ENCODE measurements around the gene PIGR. TPM values are rescaled to one million over a fixed set of nuclear protein-coding genes. Genes with fewer than 3 reads are reported as not detected.

PIGR gene
- total RNA-seq, 1 donor from 2014 or later = not detected

- peaks cover 14% of the 10 kb centered on the region for H3K4me1 Mint-ChIP-seq
- H3K27me3 Mint-ChIP-seq = no peaks in the 10 kb centered on the region
- peaks cover 5% of the 10 kb centered on the region for H3K9me3 Mint-ChIP-seq
- H3K27ac Mint-ChIP-seq = no peak overlapping the region
- intact Hi-C loops (cut with micrococcal nuclease) = no loop called here
- no peaks in the 10 kb centered on the region for H3K36me3 Mint-ChIP-seq (ENCODE audit: low read depth)
- H3K4me3 Mint-ChIP-seq = no peak overlapping the region
- DNase-seq = no peak
Measured at GRCh38 chr1:206953126-206953525, 6.9 kb upstream of the PIGR start.

- H3K36me3 Mint-ChIP-seq (ENCODE audit: low read depth) = no peaks in the 10 kb centered on the region
- peaks cover 14% of the 10 kb centered on the region for H3K4me1 Mint-ChIP-seq
- H3K9me3 Mint-ChIP-seq = peaks cover 5% of the 10 kb centered on the region
- H3K27me3 Mint-ChIP-seq = peaks cover 3% of the 10 kb centered on the region
- no peak overlapping the region for H3K27ac Mint-ChIP-seq
- H3K4me3 Mint-ChIP-seq = no peak overlapping the region
- intact Hi-C loops (cut with micrococcal nuclease) = no loop called here
- no peak for DNase-seq
Measured at GRCh38 chr1:206952171-206952570, 5.9 kb upstream of the PIGR start.

DNA sequence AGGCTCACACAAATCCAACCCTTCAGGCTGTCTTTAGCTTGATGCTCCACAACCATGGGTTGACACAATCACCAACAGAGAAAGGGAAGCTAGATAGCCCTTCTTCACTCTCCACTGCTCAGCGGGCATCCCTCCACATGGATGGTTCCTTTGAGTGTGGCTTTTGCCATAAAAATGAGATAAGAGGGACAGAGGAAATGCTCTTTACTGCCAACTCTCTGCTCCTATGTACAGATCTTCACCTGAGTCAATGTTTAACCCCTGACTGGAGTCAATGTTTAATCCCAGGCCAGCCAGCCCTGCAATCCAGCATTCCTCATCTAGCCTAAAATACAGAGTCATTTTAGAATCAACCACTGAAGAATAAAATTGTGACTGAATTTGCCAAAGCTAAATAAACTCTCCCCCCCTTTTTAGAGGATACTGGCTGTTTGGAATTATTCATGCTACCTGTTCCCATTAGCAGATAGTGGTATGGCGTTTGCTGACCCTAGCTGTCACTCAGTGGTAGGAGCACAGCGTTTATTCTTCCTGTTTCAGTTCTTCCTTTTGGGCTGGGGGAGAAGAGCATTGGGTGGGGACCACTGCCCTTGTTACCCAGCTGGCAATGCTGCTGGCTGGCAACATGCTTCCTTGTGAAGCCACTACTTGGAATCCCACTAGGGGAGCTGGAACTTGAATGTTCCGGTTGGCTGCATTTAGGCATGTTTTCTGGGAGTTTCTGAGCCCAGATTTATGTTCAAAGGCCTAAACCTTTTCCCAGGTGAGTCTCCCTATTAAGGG, 5.2 kb upstream of the PIGR start:
- no peaks in the 10 kb centered on the region for H3K36me3 Mint-ChIP-seq (ENCODE audit: low read depth)
- H3K4me1 Mint-ChIP-seq = peaks cover 14% of the 10 kb centered on the region
- intact Hi-C loops (cut with micrococcal nuclease) = no loop called here
- DNase-seq = no peak
- peaks cover 8% of the 10 kb centered on the region for H3K27me3 Mint-ChIP-seq
- peaks cover 5% of the 10 kb centered on the region for H3K9me3 Mint-ChIP-seq
- H3K27ac Mint-ChIP-seq = no peak overlapping the region
- H3K4me3 Mint-ChIP-seq = no peak overlapping the region

DNA sequence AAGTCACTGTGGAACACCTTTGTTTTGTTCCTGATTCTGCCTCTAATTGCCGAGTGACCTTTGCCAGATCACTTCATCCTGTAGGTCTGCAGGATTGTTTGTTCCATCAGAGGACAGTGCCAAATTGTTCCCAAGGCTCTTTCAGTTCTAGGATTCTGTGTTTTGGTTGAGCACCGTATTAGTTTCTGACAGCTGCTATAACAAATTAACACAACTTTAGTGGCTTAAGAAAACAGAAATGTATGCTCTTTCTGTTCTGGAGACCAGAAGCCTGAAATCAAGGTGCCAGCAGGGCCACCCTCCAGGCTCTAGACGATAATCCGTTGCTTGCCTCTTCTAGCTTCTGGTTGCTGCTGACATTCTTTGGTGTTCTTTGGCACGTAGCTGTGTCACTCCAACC, 3.4 kb upstream of the PIGR start:
- Mint-ChIP-seq H3K27me3 (peaks cover 20% of the 10 kb centered on the region), H3K9me3 (peaks cover 5% of the 10 kb centered on the region), H3K4me3 (no peak overlapping the region), H3K4me1 (peaks cover 7% of the 10 kb centered on the region), H3K36me3 (ENCODE audit: low read depth) (no peaks in the 10 kb centered on the region), H3K27ac (no peak overlapping the region)
- DNase-seq = no peak
- intact Hi-C loops (cut with micrococcal nuclease) = no loop called here

DNA sequence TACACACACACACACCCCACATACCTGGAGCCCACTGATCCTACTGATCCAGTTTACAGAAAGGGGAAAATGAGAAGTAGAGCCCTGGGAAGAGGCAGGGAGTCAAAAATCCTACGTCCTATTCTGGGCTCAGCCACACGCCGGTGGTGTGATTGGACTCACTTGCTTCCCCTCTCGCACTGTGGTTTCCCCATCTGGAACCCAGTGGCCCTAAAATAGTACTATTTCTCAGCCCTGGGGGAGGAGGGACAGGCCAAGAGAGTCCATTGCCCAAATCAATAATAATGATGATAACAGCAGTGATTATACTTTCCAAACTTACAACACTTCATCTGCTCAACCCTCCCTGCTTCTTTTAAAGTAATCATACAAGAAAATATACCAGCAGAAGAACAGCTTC, 2.9 kb upstream of the PIGR start:
- intact Hi-C loops (cut with micrococcal nuclease) = no loop called here
- H3K4me3 Mint-ChIP-seq = no peak overlapping the region
- peaks cover 5% of the 10 kb centered on the region for H3K9me3 Mint-ChIP-seq
- no peaks in the 10 kb centered on the region for H3K36me3 Mint-ChIP-seq (ENCODE audit: low read depth)
- no peak for DNase-seq
- H3K27me3 Mint-ChIP-seq = peaks cover 22% of the 10 kb centered on the region
- peaks cover 5% of the 10 kb centered on the region for H3K4me1 Mint-ChIP-seq
- no peak overlapping the region for H3K27ac Mint-ChIP-seq

GRCh38 chr1:206947255-206947654, 989 bp upstream of the PIGR start:
- peaks cover 32% of the 10 kb centered on the region for H3K27me3 Mint-ChIP-seq
- no peak overlapping the region for H3K27ac Mint-ChIP-seq
- no peaks in the 10 kb centered on the region for H3K36me3 Mint-ChIP-seq (ENCODE audit: low read depth)
- no peak for DNase-seq
- intact Hi-C loops (cut with micrococcal nuclease) = no loop called here
- peaks cover 3% of the 10 kb centered on the region for H3K4me1 Mint-ChIP-seq
- H3K9me3 Mint-ChIP-seq = peaks cover 5% of the 10 kb centered on the region
- no peak overlapping the region for H3K4me3 Mint-ChIP-seq

DNA sequence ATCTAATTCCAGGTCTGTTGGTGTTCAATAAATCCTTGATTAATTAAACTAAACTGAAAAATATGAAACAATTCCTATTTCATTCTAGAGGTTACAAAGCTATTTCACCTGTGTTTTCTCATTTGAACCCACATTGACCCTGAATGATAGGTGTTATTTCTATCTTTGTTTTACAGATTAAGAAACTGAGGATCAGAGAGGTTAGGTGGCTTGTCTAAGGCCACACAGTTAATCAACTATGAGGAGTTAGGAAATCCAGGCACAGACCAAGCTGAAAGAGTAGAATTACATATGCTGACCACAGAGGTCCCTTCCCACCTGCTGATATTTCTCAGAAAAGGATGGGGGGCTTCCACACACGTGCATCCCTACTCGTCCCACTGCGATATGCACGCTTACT, 487 bp downstream of the PIGR start:
- no peak for DNase-seq
- intact Hi-C loops (cut with micrococcal nuclease) = no loop called here
- no peaks in the 10 kb centered on the region for H3K4me1 Mint-ChIP-seq
- no peaks in the 10 kb centered on the region for H3K36me3 Mint-ChIP-seq (ENCODE audit: low read depth)
- no peak overlapping the region for H3K27ac Mint-ChIP-seq
- H3K9me3 Mint-ChIP-seq = peaks cover 5% of the 10 kb centered on the region
- no peak overlapping the region for H3K4me3 Mint-ChIP-seq
- H3K27me3 Mint-ChIP-seq = peaks cover 32% of the 10 kb centered on the region

GRCh38 chr1:206944703-206945102, 1.6 kb downstream of the PIGR start:
- no peak overlapping the region for H3K4me3 Mint-ChIP-seq
- H3K27me3 Mint-ChIP-seq = peaks cover 32% of the 10 kb centered on the region
- intact Hi-C loops (cut with micrococcal nuclease) = no loop called here
- H3K4me1 Mint-ChIP-seq = no peaks in the 10 kb centered on the region
- no peak for DNase-seq
- no peaks in the 10 kb centered on the region for H3K9me3 Mint-ChIP-seq
- H3K36me3 Mint-ChIP-seq (ENCODE audit: low read depth) = no peaks in the 10 kb centered on the region
- H3K27ac Mint-ChIP-seq = no peak overlapping the region

DNA sequence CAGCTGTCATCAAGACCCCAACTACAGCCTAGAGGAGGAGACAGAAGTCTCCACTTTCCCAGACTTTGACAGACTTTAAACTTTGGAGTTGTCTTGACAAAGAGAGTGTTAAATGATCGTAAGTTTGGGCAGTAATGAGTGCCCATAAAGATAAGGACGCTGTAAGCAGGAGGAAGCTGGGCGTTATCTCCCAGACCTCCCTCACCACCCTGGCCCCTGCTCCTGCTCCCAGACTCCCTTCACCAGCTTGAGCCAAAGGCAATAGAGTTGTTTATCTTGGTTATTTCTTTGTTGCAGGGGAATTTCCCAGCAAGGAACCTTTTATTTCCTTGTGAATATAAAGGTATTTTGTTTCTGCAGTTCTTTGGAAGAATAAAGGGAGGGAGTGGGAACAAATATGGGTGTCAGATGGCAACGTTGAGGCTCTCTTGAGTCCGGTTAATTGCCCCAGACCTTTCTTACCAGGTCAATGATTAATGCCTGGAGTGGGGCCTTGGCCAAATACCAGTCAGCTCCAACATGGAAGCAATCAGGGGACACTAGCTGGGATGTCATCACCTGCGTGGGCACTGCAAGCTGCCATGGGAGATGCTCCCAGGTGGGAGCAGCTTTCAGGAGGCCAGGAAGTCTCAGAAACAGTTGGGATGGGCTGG, 4.4 kb downstream of the PIGR start:
- no peak for DNase-seq
- Mint-ChIP-seq H3K27ac (no peak overlapping the region), H3K4me1 (no peaks in the 10 kb centered on the region), H3K36me3 (ENCODE audit: low read depth) (no peaks in the 10 kb centered on the region), H3K27me3 (peaks cover 26% of the 10 kb centered on the region), H3K9me3 (no peaks in the 10 kb centered on the region), H3K4me3 (no peak overlapping the region)
- intact Hi-C loops (cut with micrococcal nuclease) = no loop called here

GRCh38 chr1:206940588-206940936, 5.7 kb downstream of the PIGR start:
- DNase-seq = no peak
- Mint-ChIP-seq H3K27me3 (peaks cover 22% of the 10 kb centered on the region), H3K4me3 (no peak overlapping the region), H3K36me3 (ENCODE audit: low read depth) (no peaks in the 10 kb centered on the region), H3K4me1 (no peaks in the 10 kb centered on the region), H3K9me3 (no peaks in the 10 kb centered on the region), H3K27ac (no peak overlapping the region)
- intact Hi-C loops (cut with micrococcal nuclease) = no loop called here

GRCh38 chr1:206939841-206940587, 6.3 kb downstream of the PIGR start:
- Mint-ChIP-seq H3K27ac (no peak overlapping the region), H3K4me3 (no peak overlapping the region), H3K36me3 (ENCODE audit: low read depth) (no peaks in the 10 kb centered on the region), H3K4me1 (no peaks in the 10 kb centered on the region), H3K9me3 (no peaks in the 10 kb centered on the region), H3K27me3 (peaks cover 17% of the 10 kb centered on the region)
- DNase-seq = no peak
- intact Hi-C loops (cut with micrococcal nuclease) = no loop called here

DNA sequence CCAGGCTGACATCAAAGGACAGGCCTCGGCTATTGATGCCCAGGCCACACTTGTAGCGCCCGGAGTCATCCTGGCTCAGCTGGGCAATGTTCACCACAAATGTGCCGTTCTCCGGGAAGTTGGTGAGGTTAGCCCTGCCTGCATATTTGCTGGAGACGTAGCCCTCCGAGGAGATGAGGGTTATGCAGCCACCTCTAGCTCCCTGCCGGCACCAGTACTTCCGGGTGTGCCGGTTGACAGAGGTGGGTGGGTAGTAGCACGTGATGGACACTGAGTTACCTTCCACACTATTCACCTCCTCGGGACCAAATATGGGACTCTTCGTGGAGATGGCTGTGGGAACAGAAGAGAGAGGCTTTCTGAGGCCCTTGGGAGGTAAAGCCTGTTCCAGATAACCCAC, 7.1 kb downstream of the PIGR start:
- intact Hi-C loops (cut with micrococcal nuclease) = no loop called here
- H3K27me3 Mint-ChIP-seq = peaks cover 11% of the 10 kb centered on the region
- H3K4me1 Mint-ChIP-seq = no peaks in the 10 kb centered on the region
- no peak overlapping the region for H3K27ac Mint-ChIP-seq
- no peak overlapping the region for H3K4me3 Mint-ChIP-seq
- no peaks in the 10 kb centered on the region for H3K9me3 Mint-ChIP-seq
- no peaks in the 10 kb centered on the region for H3K36me3 Mint-ChIP-seq (ENCODE audit: low read depth)
- no peak for DNase-seq

GRCh38 chr1:206937425-206937824, 8.8 kb downstream of the PIGR start:
- no peaks in the 10 kb centered on the region for H3K36me3 Mint-ChIP-seq (ENCODE audit: low read depth)
- H3K4me3 Mint-ChIP-seq = no peak overlapping the region
- no peak overlapping the region for H3K27ac Mint-ChIP-seq
- DNase-seq = no peak
- H3K27me3 Mint-ChIP-seq = peaks cover 3% of the 10 kb centered on the region
- intact Hi-C loops (cut with micrococcal nuclease) = no loop called here
- no peaks in the 10 kb centered on the region for H3K9me3 Mint-ChIP-seq
- no peaks in the 10 kb centered on the region for H3K4me1 Mint-ChIP-seq

DNA sequence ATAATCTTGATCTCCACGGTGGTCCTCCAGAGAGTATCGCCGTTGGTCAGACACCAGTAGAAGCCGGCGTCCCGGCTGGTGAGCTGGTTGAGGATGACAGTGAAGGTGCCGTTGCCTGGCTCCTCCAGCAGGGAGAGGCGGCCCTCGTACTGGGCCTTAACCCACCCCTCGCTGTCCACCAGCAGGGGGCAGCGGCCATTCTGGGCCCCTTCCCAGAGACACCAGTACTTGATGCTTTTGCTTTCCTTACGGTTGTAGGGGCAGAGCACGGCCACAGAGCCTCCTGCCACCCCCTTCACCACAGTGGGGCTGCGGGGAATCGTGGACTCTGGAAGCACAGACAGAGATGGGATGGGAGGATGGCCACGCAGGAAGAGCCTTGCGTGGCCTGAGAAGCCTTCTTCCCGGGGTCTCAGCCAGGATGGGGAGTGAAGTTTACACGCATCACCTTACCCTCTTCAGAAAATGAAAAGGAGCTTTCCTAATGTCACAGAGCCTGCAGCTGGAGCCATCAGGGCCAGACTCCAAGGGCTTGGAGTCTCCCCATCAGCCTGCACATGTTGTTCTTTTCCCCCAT, 10.7 kb downstream of the PIGR start:
- intact Hi-C loops (cut with micrococcal nuclease) = loop anchor here (1.0 kb wide), 1 partner anchor 47 kb away; no protein-coding TSS in a partner anchor
- H3K4me1 Mint-ChIP-seq = peaks cover 2% of the 10 kb centered on the region
- no peaks in the 10 kb centered on the region for H3K36me3 Mint-ChIP-seq (ENCODE audit: low read depth)
- H3K27me3 Mint-ChIP-seq = peaks cover 1% of the 10 kb centered on the region
- H3K9me3 Mint-ChIP-seq = no peaks in the 10 kb centered on the region
- peak; percentile 85 for DNase-seq
- H3K27ac Mint-ChIP-seq = no peak overlapping the region
- H3K4me3 Mint-ChIP-seq = no peak overlapping the region

Measured in activated CD4-positive, alpha-beta T cell treated with anti-CD3 and anti-CD28 coated beads, Interleukin-2, amount 10 ng/mL, durations not matched to agents 24 days and 14 days (primary cell).